ENCODE data around the gene DAGLB.

The DAGLB gene

GRCh38 chr7:6375348-6376101, 72.2 kb downstream of the DAGLB start:
- peak overlapping the region; percentile 71 to 75 for H3K4me3 ChIP-seq (replicated peaks in 1 of 2; ENCODE audit: low read depth in 2 of 2, low read length in 2 of 2)
- peak; percentile 41 to 51 for DNase-seq (ENCODE audit: low read depth in 2 of 2)
- no peak for TF ChIP-seq CTCF (IDR thresholded peaks at IDR 0.05; ENCODE audit: low read depth, low read length)

GRCh38 chr7:6367701-6368211, 80.0 kb downstream of the DAGLB start:
- H3K4me3 ChIP-seq (replicated peaks in 1 of 2; ENCODE audit: low read depth in 2 of 2, low read length in 2 of 2) = no peak overlapping the region
- DNase-seq (ENCODE audit: low read depth in 2 of 2) = peak; percentile 57 to 86
- TF ChIP-seq CTCF (IDR thresholded peaks at IDR 0.05; ENCODE audit: low read depth, low read length) = no peak

GRCh38 chr7:6365451-6365850, 82.3 kb downstream of the DAGLB start:
- no peak for TF ChIP-seq CTCF (IDR thresholded peaks at IDR 0.05; ENCODE audit: low read depth, low read length)
- no peak for DNase-seq (ENCODE audit: low read depth in 2 of 2)
- no peak overlapping the region for H3K4me3 ChIP-seq (replicated peaks in 1 of 2; ENCODE audit: low read depth in 2 of 2, low read length in 2 of 2)

GRCh38 chr7:6360841-6361240, 86.9 kb downstream of the DAGLB start:
- no peak overlapping the region for H3K4me3 ChIP-seq (replicated peaks in 1 of 2; ENCODE audit: low read depth in 2 of 2, low read length in 2 of 2)
- peak in 1 of 2 donors; percentile 14 for DNase-seq (ENCODE audit: low read depth in 2 of 2)
- no peak for TF ChIP-seq CTCF (IDR thresholded peaks at IDR 0.05; ENCODE audit: low read depth, low read length)

GRCh38 chr7:6359734-6360133, 88.0 kb downstream of the DAGLB start:
- TF ChIP-seq CTCF (IDR thresholded peaks at IDR 0.05; ENCODE audit: low read depth, low read length) = no peak
- H3K4me3 ChIP-seq (replicated peaks in 1 of 2; ENCODE audit: low read depth in 2 of 2, low read length in 2 of 2) = no peak overlapping the region
- DNase-seq (ENCODE audit: low read depth in 2 of 2) = no peak

Measured in cardiac fibroblast (primary cell).